Measurements from ENCODE around the gene CAMKK2. TPM values are rescaled to one million over a fixed set of nuclear protein-coding genes. Genes with fewer than 3 reads are reported as not detected.

CAMKK2 gene
- total RNA-seq, 1 experiment from 2014 or later = 24.7 TPM

DNA sequence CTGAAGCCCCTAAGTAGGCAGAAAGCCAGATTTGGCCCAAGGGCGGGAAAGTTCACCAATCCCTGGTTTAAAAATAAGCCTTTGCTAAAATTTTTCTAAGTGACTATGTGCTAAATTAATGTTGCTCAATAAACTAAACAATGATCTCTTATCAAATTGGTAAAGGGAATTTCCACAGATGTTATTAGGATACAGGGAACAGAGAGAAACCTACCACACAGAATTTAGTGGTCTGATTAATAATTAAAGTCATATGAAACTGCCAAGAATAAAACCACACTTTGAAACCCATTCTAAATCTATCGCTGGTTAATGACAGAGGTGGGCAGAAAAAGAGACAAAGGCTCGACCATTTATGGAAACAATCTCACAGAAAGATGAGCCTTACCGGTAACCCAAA lies 33.7 kb upstream of the CAMKK2 start:
- no peak overlapping the region for H4K91ac ChIP-seq (ENCODE audit: insufficient read length, low read depth, low read length)
- Mint-ChIP-seq H3K27ac (no peak overlapping the region), H3K4me1 (no peaks in the 10 kb centered on the region), H3K4me3 (no peak overlapping the region), H3K36me3 (ENCODE audit: insufficient read depth in 1 of 3, low read depth in 3 of 3) (peaks cover 34 to 89% (median 85%) of the 10 kb centered on the region in 3 experiments; a peak in 6 of 7 replicates), H3K27me3 (ENCODE audit: low read depth) (no peaks in the 10 kb centered on the region), H3K9me3 (no peaks in the 10 kb centered on the region)
- H2BK12ac ChIP-seq (ENCODE audit: insufficient read length, low read depth, low read length) = no peak overlapping the region
- H2BK20ac ChIP-seq (ENCODE audit: low read depth, low read length, poor library complexity, severe bottlenecking) = no peak overlapping the region
- H3K23me2 ChIP-seq (ENCODE audit: insufficient read length, low read depth, low read length, poor library complexity, severe bottlenecking) = no peaks in the 10 kb centered on the region
- no peak overlapping the region for H2BK15ac ChIP-seq (ENCODE audit: low read depth, low read length)
- H3K4ac ChIP-seq (ENCODE audit: low read depth, low read length) = no peak overlapping the region
- no peak overlapping the region for H2BK5ac ChIP-seq (ENCODE audit: insufficient read length, low read length)
- TF ChIP-seq, protein P1, sequence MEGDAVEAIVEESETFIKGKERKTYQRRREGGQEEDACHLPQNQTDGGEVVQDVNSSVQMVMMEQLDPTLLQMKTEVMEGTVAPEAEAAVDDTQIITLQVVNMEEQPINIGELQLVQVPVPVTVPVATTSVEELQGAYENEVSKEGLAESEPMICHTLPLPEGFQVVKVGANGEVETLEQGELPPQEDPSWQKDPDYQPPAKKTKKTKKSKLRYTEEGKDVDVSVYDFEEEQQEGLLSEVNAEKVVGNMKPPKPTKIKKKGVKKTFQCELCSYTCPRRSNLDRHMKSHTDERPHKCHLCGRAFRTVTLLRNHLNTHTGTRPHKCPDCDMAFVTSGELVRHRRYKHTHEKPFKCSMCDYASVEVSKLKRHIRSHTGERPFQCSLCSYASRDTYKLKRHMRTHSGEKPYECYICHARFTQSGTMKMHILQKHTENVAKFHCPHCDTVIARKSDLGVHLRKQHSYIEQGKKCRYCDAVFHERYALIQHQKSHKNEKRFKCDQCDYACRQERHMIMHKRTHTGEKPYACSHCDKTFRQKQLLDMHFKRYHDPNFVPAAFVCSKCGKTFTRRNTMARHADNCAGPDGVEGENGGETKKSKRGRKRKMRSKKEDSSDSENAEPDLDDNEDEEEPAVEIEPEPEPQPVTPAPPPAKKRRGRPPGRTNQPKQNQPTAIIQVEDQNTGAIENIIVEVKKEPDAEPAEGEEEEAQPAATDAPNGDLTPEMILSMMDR (conservative IDR thresholded peaks at IDR 0.05) = no peak
- H3K56ac ChIP-seq (ENCODE audit: insufficient read length, low read depth, low read length) = no peak overlapping the region
- H3K14ac ChIP-seq (ENCODE audit: insufficient read depth, low read length) = no peak overlapping the region
- no peak for DNase-seq
- H3K9ac ChIP-seq (ENCODE audit: extremely low read depth, insufficient read length, low read length) = no peak overlapping the region
- no peak overlapping the region for H4K5ac ChIP-seq (ENCODE audit: insufficient read length, low read depth, low read length)
- no peak overlapping the region for H3K27ac ChIP-seq (ENCODE audit: insufficient read length, low read depth, low read length)
- H4K8ac ChIP-seq (replicated peaks; ENCODE audit: insufficient read length, low read depth, low read length) = no peak overlapping the region
- H3K79me1 ChIP-seq (ENCODE audit: insufficient read depth, low read depth, low read length, poor library complexity, severe bottlenecking) = no peaks in the 10 kb centered on the region
- H3K23ac ChIP-seq (ENCODE audit: insufficient read length, low read depth, low read length) = no peak overlapping the region
- H2AFZ ChIP-seq (ENCODE audit: low read length) = no peak overlapping the region
- no peak overlapping the region for H2AK5ac ChIP-seq (ENCODE audit: insufficient read length, low read length)
- H3K9me3 ChIP-seq (ENCODE audit: control insufficient read depth, low read depth, low read length) = no peaks in the 10 kb centered on the region
- H3T11ph ChIP-seq (ENCODE audit: low read length) = no peak overlapping the region
- H4K20me1 ChIP-seq (ENCODE audit: control insufficient read depth, insufficient read depth, insufficient read length) = no peaks in the 10 kb centered on the region
- no peak overlapping the region for H3K4me2 ChIP-seq (ENCODE audit: insufficient read depth, insufficient read length, low read length)
- no peak overlapping the region for H3K18ac ChIP-seq (ENCODE audit: insufficient read length, low read depth, low read length)
- no CpG with 5 or more reads among the region's 4 CpGs for WGBS (ENCODE audit: extremely low coverage, insufficient read length, low lambda C conversion rate)
- H3K79me2 ChIP-seq (ENCODE audit: insufficient read depth, low read length) = no peaks in the 10 kb centered on the region
- no peak overlapping the region for H2BK120ac ChIP-seq (ENCODE audit: low read depth, low read length, poor library complexity, severe bottlenecking)
- no peaks in the 10 kb centered on the region for H3K4me1 ChIP-seq (ENCODE audit: insufficient read depth, low read length)
- H3K27me3 ChIP-seq (ENCODE audit: insufficient read depth, low read length) = no peaks in the 10 kb centered on the region
